IPS DF 6.9 (cell line): ENCODE results near the gene EGFL7.

ENCODE experiments used
- DNase-seq: peaks from one replicate; pipeline ENCODE4 v3.0.0-alpha.2; 2013; ENCODE audit warnings: low read depth, low spot score
- H3K27ac ChIP-seq: one replicate; pipeline ENCODE4 v1.5.1; 2013; ENCODE audit warnings: low read length, control low read depth
- H3K27me3 ChIP-seq: 2 replicates; pipeline ENCODE4 v1.6.1; 2013; ENCODE audit warnings: mild to moderate bottlenecking, low read length; ENCODE audit not compliant: control insufficient read depth, insufficient read depth
- H3K36me3 ChIP-seq: 2 replicates; pipeline ENCODE4 v1.6.1; 2013; ENCODE audit warnings: low read length; ENCODE audit not compliant: control insufficient read depth, insufficient read depth
- H3K4me1 ChIP-seq: 2 replicates; pipeline ENCODE4 v1.6.1; 2013; ENCODE audit warnings: low read length; ENCODE audit not compliant: control insufficient read depth, insufficient read depth
- H3K4me3 ChIP-seq: 2 replicates; pipeline ENCODE4 v1.5.1; 2013; ENCODE audit warnings: mild to moderate bottlenecking, low read length
- H3K9me3 ChIP-seq: 2 replicates; pipeline ENCODE4 v1.6.1; 2013; ENCODE audit warnings: low read length, inconsistent platforms; ENCODE audit not compliant: control insufficient read depth, insufficient read depth
- WGBS: extraction: QIAGEN DNeasy Blood & Tissue Kit; methylation state at CpG from one replicate; pipeline ENCODE4 v1.1.7; 2013; ENCODE audit warnings: mixed read lengths, missing lambda C conversion rate; ENCODE audit not compliant: insufficient read length, insufficient coverage; 5-methylcytosine and 5-hydroxymethylcytosine counted together

EGFL7 gene

GRCh38 chr9:136694872-136695247 is 32.1 kb downstream of the EGFL7 start:
- no CpG with 5 or more reads among the region's 11 CpGs for WGBS
- Histone ChIP-seq H3K9me3 (no peaks in the 10 kb centered on the region), H3K36me3 (no peaks in the 10 kb centered on the region), H3K27ac (no peak overlapping the region), H3K4me1 (peaks cover 13% of the 10 kb centered on the region), H3K27me3 (no peaks in the 10 kb centered on the region), H3K4me3 (no peak overlapping the region)
- no peak for DNase-seq

- H3K27me3 ChIP-seq = no peaks in the 10 kb centered on the region
- no peak overlapping the region for H3K27ac ChIP-seq
- WGBS = no CpG with 5 or more reads among the region's 10 CpGs
- peaks cover 13% of the 10 kb centered on the region for H3K4me1 ChIP-seq
- no peak for DNase-seq
- no peak overlapping the region for H3K4me3 ChIP-seq
- H3K9me3 ChIP-seq = no peaks in the 10 kb centered on the region
- no peaks in the 10 kb centered on the region for H3K36me3 ChIP-seq
Observed at GRCh38 chr9:136695435-136695895, 32.7 kb downstream of the EGFL7 start.

- no peak overlapping the region for H3K27ac ChIP-seq
- WGBS = no CpG with 5 or more reads among the region's 23 CpGs
- H3K4me3 ChIP-seq = no peak overlapping the region
- H3K27me3 ChIP-seq = no peaks in the 10 kb centered on the region
- DNase-seq = no peak
- H3K9me3 ChIP-seq = no peaks in the 10 kb centered on the region
- H3K4me1 ChIP-seq = peaks cover 13% of the 10 kb centered on the region
- no peaks in the 10 kb centered on the region for H3K36me3 ChIP-seq
Observed at GRCh38 chr9:136695955-136696354, 33.2 kb downstream of the EGFL7 start.

- no peak for DNase-seq
- no CpG with 5 or more reads among the region's 9 CpGs for WGBS
- Histone ChIP-seq H3K27ac (no peak overlapping the region), H3K36me3 (no peaks in the 10 kb centered on the region), H3K4me1 (peaks cover 11% of the 10 kb centered on the region), H3K4me3 (no peak overlapping the region), H3K9me3 (no peaks in the 10 kb centered on the region), H3K27me3 (no peaks in the 10 kb centered on the region)
Observed at GRCh38 chr9:136696502-136696901, 33.8 kb downstream of the EGFL7 start.

GRCh38 chr9:136697146-136697820 is 34.6 kb downstream of the EGFL7 start:
- Histone ChIP-seq H3K4me3 (no peak overlapping the region), H3K9me3 (no peaks in the 10 kb centered on the region), H3K4me1 (peaks cover 7% of the 10 kb centered on the region; the same call in 1 of the 2 replicates), H3K27ac (no peak overlapping the region), H3K27me3 (no peaks in the 10 kb centered on the region), H3K36me3 (no peaks in the 10 kb centered on the region)
- DNase-seq = no peak
- WGBS = no CpG with 5 or more reads among the region's 23 CpGs

- no peaks in the 10 kb centered on the region for H3K27me3 ChIP-seq
- peaks cover 7% of the 10 kb centered on the region; the same call in 1 of the 2 replicates for H3K4me1 ChIP-seq
- no peaks in the 10 kb centered on the region for H3K36me3 ChIP-seq
- H3K9me3 ChIP-seq = no peaks in the 10 kb centered on the region
- WGBS = no CpG with 5 or more reads among the region's 20 CpGs
- DNase-seq = no peak
- H3K4me3 ChIP-seq = no peak overlapping the region
- no peak overlapping the region for H3K27ac ChIP-seq
Observed at GRCh38 chr9:136697821-136698526, 35.3 kb downstream of the EGFL7 start.

- peaks cover 7% of the 10 kb centered on the region; the same call in 1 of the 2 replicates for H3K4me1 ChIP-seq
- H3K36me3 ChIP-seq = no peaks in the 10 kb centered on the region
- no peak overlapping the region for H3K27ac ChIP-seq
- no CpG with 5 or more reads among the region's 11 CpGs for WGBS
- no peak overlapping the region for H3K4me3 ChIP-seq
- no peaks in the 10 kb centered on the region for H3K27me3 ChIP-seq
- DNase-seq = no peak
- H3K9me3 ChIP-seq = no peaks in the 10 kb centered on the region
Observed at GRCh38 chr9:136698635-136699246, 36.0 kb downstream of the EGFL7 start.

- Histone ChIP-seq H3K27ac (no peak overlapping the region), H3K9me3 (no peaks in the 10 kb centered on the region), H3K4me3 (no peak overlapping the region), H3K27me3 (no peaks in the 10 kb centered on the region), H3K36me3 (no peaks in the 10 kb centered on the region), H3K4me1 (peaks cover 4% of the 10 kb centered on the region; the same call in 1 of the 2 replicates)
- WGBS = no CpG with 5 or more reads among the region's 13 CpGs
- no peak for DNase-seq
Observed at GRCh38 chr9:136700304-136700703, 37.6 kb downstream of the EGFL7 start.

GRCh38 chr9:136700959-136701667 is 38.4 kb downstream of the EGFL7 start:
- H3K27me3 ChIP-seq = no peaks in the 10 kb centered on the region
- peaks cover 4% of the 10 kb centered on the region; the same call in 1 of the 2 replicates for H3K4me1 ChIP-seq
- no peak for DNase-seq
- H3K9me3 ChIP-seq = no peaks in the 10 kb centered on the region
- H3K36me3 ChIP-seq = no peaks in the 10 kb centered on the region
- no peak overlapping the region for H3K4me3 ChIP-seq
- no peak overlapping the region for H3K27ac ChIP-seq
- WGBS = no CpG with 5 or more reads among the region's 38 CpGs

GRCh38 chr9:136701668-136702053 is 38.9 kb downstream of the EGFL7 start:
- Histone ChIP-seq H3K27ac (no peak overlapping the region), H3K27me3 (no peaks in the 10 kb centered on the region), H3K36me3 (no peaks in the 10 kb centered on the region), H3K4me3 (no peak overlapping the region), H3K4me1 (peaks cover 3% of the 10 kb centered on the region; the same call in 1 of the 2 replicates), H3K9me3 (no peaks in the 10 kb centered on the region)
- no CpG with 5 or more reads among the region's 10 CpGs for WGBS
- DNase-seq = no peak
